ENCODE data around the gene ZMIZ2.
"Not testable (repeated sequence)": the region's sequence is repeated elsewhere in the genome, so short reads cannot be mapped to it uniquely, and the experiment has no call there.

Gene ZMIZ2

DNA sequence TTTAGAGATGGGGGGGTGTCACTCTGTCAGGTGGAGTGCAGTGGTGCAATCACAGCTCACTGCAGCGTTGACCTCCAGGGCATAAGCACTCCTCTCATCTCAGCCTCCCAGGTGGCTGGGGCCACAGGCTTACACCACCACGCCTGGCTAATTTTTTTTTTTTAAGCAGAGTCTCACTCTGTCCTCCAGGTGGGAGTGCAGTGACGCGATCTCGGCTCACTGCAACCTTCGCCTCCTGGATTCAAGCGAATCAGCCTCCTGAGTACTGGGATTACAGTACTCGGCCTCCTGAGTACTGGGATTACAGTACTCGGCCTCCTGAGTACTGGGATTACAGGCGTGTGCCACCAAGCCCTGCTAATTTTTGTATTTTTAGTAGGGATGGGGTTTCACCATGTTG lies 24.2 kb downstream of the ZMIZ2 start:
- DNase-seq = no peak

DNA sequence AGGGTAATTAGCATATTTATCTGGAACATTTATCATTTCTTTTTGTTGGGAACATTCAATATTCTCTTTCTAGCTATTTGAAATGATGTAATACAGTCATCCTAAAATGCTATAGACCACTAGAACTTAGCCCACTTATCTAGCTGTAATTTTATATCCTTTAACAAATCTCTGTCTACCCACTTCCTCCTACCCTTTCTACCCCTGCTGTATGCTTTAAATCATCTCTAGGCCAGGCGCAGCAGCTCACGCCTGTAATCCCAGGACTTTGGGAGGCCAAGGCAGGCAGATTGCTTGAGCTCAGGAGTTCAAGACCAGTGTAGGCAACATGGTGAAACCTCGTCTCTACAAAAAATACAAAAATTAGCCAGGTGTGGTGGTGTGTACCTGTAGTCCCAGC lies 25.8 kb downstream of the ZMIZ2 start:
- not testable (repeated sequence) for DNase-seq

DNA sequence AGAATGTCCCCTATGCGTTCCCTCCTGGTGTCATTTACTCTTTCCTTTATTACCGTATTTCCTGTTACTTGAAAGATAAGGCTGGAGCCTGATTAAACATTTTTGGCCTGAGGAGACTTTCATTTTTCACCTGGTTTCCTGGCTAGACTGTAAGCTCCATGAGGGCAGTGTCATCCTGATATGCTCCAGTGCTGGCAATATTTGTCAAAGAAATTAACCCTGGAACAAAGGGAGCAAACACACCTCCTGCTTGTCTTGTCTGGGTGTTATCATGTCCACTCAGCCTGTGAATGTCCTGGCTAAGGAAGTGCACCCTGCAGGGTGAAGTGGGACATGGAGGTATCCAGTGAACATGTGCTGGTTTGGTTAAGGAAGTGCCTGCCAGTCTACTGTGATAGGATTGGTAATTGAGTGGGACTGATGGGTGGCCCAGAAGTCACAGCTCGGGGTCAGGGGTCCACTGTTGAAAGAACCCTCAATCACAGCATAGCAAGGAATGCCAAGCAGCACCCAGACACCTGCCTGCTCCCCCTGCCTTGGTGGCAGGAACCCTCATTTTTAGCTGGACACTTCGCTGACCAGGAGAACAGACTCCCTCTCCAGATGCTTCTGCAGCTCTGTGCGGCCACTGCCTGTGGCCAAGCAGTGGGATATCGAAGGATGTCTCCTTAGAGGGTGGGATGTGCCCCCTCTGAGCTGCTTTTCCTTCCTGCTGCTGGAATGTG lies 26.9 kb downstream of the ZMIZ2 start:
- no peak for DNase-seq

DNA sequence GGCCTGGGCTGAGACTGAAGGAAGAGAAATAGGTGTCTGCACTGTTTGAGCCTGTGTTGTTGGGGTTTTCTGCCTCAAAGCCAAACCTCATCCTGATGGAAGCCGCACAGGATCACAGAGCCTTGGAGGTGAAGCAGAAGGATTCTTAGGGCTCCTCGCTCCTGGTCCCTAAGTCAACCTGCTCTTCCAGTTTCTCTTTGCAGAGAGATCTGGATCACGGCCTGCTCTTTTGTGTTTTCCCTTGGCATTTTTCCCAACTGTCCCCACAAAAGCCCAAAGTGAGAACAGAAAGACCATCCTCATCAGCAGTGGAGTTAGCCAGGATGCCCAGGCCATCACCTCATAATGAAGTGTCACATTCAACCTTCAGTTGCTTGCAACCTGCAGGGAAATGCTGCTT lies 27.6 kb downstream of the ZMIZ2 start:
- DNase-seq = no peak

DNA sequence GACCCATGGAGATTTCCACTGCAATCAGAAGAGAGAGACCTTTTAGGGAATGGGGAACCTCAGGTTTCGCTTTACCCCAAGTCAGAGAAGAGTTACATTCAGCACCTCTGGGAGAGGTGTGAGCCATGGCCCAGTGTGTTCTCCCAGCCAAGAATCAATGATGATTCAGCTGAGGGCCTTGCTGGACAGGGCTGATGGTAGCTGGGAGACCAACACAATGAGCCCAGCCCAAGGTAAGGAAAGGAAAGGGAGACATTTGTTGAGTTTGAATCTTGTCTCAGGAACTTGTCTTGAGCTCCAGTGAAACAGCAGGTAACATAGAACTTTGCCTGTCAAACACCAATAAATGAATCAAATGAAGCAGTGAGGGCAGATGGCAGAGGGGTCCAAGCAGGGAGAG lies 33.8 kb downstream of the ZMIZ2 start:
- no peak for DNase-seq

DNA sequence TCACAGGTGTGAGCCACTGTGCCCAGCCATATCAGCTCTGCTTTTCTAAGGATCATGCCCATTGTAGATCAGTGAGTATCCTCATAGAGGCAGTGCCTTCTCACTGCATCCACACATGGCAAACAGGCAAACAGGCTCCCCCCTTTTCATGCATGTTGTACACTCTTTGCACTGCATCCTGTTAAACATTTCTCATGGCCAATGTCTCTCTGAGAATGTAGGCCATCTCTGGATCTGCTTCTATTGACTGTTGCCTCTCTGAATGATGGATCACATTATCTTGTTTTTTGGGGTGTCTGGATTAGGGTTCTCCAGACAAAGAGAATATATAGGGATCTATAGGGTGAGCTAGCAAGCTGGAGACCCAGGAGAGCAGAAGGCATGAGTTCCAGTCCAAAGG lies 34.8 kb downstream of the ZMIZ2 start:
- no peak for DNase-seq

DNA sequence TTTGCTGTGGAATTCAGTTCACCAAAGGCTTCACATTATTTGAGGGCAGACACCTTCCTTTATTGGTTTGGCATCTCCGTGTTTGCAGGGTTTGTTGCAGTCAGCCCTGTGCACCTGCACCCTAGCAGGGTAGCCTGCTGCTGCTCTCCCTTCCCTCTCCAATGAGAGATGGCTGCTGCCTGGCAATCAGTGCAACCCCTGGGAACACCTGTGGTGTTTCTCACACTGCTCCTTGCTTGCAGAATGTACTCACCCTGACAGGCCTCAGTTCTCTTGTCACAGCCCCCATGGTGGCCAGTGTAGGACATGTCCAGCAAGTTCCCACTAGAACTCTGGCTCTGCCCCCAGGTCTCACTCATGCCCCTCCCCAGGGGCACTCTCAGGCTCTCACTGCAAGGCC lies 35.7 kb downstream of the ZMIZ2 start:
- no peak for DNase-seq

DNA sequence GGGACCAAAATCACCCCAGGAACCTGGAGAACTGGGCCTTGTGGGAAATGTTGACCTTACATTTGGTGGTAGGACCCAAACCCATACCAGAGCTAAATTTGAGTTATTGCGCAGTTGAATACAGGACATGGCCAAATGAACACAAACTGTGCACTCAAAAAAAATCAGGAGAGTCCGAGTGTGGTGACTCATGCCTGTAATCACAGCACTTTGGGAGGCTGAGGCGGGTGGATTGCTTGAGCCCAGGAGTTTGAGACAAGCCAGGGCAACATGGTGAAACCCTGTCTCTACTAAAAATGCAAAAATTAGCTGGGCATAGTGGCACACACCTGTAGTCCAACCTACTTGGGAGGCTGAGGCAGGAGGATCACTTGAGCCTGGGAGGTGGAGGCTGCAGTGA lies 36.6 kb downstream of the ZMIZ2 start:
- DNase-seq = not testable (repeated sequence)

DNA sequence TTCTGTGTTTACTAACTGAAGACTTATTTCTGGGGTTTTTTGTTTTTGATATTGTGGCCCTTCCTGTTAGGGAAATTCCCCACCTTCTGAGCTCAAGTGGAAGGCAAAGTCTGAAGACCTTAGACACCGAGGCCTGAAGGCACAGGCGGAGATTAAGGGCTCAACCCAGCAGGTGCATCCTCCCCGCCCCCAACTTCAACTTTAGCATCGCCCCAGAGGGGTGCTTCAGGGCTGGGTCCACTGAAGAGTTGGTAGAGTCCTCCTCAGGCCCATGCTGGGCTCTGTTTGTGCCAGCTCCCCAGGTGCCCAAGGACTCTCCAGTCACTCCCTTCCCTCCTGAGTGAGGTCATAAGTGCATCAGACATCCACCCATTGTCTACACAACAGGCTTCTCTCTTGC lies 38.4 kb downstream of the ZMIZ2 start:
- DNase-seq = no peak

DNA sequence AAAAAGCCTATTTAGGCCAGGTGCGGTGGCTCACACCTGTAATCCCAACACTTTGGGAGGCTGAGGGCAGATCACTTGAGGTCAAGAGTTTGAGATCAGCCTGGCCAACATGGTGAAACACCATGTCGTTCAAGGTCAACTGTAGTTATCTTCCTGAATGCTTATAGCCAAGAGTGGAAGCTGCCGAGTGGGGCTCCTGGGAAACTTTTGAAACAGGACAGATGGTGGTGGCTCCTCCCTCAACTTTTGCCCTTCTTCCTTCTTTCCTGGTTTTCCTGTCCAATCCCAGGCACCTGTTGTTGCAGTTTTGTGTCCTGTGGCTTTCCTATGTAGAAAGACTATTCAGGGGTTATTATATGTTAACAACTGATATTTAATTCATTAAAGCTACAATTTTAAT lies 39.1 kb downstream of the ZMIZ2 start:
- DNase-seq = no peak

DNA sequence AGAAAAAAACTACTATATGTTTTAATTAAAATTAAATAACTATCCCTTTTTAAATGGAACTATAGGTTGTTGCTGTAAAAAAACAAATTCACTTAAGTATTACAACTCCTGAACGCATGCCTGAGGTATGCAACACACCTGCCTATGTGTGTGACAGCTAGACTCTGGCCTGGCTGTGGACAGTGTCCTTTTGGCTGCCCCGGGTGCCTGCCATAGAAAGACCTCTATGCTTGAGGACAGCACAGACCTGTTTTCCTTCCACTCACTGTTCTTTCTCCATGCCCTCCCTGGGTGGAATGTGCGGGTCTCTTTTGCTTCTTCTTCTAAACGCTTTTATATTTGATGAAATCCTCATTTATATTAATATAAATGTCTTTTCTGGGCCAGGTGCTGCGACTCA lies 41.3 kb downstream of the ZMIZ2 start:
- DNase-seq = no peak

DNA sequence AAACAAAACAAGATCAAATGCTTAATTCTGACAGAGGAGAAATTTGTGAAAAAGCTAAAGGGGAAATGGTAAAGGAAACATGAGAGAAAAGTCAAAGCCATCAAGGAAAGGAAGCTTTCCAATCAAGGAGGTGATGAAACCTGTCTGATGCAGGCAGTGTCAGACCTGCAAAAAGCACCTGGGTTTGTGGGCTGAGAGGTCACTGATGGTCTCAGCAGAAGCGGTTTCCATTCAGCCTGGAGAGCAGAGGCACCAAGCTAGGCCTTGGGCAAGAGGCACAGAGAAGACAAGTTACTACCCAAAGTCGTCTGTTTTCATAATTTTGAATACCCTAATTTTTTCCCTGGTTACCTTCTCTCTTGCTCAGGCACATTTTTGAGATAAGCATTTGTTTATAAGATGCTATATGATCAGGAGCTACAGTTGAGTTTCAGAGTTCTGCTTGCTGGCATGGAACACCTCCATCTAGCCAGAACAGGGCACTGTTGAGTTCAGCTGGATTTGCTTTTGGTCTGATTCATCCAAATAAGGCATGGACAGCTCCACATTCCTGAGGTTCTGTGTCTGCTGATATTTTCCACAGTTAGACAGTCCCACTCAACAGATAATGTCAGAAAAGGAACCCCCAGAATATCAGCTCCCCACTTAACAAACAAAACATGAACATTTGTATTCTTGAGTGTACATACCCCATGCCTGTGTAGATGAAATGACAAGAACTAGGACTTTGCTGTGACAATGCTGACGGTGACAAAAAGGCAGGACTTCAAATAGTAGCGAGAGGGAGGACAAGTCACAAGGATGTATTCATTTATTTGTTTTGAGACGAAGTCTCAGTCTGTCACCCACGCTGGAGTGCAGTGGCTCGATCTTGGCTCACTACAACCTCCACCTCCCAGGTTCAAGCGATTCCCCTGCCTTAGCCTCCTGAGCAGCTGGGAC lies 42.9 kb downstream of the ZMIZ2 start:
- no peak for DNase-seq

DNA sequence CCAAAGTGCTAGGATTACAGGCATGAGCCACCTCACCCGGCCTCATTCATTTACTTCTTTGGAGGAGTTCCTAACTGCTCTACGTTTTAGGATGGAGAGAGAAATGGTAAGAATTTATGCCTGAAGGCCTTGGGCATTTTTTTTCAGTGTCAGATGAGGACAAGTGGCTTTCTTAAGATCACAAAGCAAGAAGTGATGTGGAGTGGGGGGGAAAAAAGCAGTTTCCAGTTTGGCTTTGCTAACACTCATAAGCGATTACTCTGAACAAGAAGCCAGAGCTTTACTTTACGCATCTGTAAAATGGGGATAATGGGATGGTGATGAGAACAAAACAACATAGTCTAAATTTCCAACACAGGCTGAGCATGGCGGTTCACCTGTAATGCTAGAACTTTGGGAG lies 45.3 kb downstream of the ZMIZ2 start:
- DNase-seq = no peak

DNA sequence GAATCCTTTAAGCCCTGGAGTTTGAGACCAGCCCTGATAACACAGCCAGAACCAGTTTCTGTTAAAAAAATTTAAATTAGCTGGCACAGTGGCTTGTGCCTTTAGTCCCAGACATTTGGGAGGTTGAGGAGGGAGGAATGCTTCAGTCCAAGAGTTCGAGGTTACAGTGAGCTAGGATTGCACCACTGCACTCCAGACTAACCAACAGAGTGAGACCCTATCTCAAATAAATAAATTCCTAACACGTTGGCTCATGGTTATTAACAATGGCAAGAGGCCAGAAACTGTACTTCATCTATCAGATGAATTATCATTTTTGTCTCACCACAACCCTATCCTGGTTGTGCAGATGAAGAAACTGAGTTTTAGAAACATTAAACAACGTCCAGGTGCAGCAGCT lies 45.7 kb downstream of the ZMIZ2 start:
- no peak for DNase-seq

DNA sequence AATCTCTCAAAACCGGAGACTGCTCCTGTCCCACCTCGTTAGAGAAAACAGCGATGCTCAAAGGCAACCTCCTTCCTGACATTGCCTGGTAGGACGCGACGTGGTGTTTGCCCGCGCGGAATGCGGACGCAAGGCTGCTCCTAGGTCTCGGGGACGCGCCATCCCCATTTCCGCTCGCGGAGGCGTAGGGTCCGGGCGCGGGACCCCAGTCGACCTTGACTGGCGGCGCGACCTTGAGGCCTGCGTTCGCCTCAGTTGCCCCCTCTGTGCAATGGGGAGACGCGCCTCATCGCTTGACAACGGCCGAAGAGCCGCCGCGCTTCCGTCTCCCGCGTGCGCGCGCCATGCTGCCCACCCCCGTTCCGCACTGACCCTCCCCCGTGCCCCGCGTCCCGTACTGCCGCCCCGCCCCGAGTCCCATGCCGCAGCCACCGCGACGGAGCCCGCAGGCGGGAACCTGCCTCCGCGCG lies 47.4 kb downstream of the ZMIZ2 start:
- no peak for DNase-seq

DNA sequence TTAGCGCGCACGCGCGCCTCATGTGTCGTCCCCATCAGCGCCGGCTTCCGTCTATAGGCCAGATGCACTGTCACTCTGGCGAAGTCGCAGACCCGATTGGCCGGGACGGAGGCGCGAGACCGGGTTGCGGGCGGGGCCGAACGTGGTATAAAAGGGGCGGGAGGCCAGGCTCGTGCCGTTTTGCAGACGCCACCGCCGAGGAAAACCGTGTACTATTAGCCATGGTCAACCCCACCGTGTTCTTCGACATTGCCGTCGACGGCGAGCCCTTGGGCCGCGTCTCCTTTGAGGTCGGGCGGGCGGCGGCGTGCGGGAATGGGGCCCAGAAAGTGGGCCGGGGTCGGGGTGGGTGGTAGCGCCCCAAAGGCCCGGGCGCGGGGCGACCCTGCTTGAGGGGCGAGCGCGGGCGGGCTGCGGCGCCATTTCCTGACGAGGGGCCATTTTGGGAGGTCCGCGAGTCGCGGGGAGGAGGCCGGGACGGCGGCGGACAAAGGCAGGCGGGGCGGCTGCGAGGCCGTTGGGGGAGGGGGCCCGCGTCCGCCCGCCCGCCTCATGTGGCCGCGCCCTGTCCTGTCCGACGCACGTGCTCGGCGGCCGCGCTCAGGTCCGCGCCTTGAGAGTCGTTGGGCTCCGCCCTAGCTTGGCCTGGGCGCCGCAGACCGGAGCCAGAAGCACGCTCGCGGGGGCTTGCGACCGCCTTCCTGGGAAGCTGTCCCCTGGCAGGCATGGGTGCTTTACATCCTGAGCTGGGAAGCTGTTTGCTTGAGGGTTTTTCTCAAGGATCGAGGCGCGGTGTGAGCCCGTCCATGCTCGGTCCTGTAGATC lies 48.1 kb downstream of the ZMIZ2 start, which contains the start of gene PPIA:
Gene PPIA, plus strand, starts transcription at position 178 of the 825 bp plus-strand sequence. Its CDS starts 44 bp downstream, at position 222.
- DNase-seq = peak; percentile 97 to 99

DNA sequence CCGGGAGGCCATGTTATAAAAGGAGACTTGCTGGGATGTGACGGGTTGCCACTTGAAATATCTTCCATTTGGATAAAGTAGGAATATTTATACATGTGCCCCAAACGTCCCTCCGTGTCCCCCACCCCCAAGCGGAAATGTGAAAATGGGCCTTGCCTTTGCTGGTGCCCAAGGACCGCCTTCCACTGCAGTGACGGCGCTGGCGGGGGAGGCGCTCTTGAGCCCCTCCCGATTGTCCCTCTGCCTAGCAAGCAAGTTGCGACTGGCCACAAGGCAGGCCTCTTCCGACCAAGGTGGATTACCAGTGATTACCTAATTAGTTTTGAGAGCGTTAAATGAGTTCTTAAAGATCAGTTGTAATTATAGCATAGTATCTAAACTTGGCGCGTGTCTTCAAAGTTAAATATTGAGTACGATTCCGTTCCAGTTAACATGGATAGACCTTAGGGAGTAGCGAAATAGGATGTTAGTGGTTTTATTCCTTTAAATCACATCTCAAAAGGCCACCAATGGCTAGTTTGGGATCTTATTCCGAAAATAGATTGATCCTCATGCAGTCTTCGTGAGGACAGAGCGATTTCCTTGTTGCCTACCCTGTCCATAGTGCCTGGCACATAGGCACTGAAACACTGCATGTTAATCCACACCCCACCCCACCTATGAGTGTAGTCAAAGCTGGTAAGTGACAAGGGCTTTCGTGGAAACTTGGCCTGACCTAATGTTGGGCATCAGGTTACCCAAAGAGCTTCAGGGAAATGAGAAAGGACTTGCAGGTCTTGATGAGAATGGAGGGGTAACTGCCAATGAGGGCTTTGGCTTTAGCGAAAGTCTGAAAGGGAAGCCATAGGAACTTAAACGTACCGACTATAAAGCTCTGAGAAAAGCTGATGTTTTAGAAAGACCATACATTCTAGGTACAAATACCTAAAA lies 48.9 kb downstream of the ZMIZ2 start:
- DNase-seq = peak; percentile 74 to 81

DNA sequence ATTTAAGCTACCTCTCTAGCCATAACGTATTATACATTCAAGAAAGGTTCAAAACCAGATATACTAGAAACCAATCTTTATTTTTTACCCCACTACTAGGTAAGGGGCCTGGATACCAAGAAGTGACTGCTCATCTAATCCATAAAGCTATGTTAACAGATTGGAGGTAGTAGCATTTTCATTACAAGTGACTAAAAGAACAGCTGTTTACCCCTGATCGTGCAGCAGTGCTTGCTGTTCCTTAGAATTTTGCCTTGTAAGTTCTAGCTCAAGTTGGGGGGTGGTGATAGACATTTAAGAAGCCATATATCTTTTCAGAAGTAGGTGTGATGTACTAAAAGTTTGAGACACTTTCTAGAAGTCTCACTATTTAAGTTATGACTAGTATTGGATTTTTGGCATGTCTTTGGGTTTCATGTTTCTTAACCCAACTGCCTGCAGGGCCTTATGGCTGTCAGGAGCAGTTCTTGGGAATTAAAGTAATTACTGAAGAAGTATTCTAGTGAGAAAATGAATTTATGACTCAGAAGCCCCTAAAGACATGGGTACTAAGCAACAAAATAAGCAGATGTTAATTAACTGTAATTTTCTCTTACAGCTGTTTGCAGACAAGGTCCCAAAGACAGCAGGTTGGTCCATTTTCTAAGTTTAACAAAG lies 50.1 kb downstream of the ZMIZ2 start:
- no peak for DNase-seq

DNA sequence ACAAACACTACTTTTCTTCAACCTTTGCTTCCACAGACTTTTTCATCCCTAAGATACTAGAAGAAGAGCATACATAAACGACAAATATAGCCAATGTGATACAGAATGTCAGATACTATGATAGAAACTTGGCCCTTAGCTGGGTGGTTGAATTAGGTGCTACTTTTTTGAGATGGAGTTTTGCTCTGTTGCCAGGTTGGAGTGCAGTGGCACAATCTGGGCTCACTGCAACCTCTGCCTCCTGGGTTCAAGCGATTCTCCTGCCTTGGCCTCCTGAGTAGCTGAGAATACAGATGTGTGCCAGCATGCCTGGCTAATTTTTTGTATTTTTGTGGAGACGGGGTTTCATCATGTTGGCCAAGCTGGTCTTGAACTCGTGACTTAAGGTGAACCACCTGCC lies 51.3 kb downstream of the ZMIZ2 start:
- no peak for DNase-seq

DNA sequence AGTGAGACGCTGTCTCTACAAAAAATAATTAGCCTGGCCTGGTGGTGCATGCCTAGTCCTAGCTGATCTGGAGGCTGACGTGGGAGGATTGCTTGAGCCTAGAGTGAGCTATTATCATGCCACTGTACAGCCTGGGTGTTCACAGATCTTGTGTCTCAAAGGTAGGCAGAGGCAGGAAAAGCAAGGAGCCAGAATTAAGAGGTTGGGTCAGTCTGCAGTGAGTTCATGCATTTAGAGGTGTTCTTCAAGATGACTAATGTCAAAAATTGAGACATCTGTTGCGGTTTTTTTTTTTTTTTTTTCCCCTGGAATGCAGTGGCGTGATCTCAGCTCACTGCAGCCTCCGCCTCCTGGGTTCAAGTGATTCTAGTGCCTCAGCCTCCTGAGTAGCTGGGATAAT lies 53.2 kb downstream of the ZMIZ2 start:
- DNase-seq = no peak

DNA sequence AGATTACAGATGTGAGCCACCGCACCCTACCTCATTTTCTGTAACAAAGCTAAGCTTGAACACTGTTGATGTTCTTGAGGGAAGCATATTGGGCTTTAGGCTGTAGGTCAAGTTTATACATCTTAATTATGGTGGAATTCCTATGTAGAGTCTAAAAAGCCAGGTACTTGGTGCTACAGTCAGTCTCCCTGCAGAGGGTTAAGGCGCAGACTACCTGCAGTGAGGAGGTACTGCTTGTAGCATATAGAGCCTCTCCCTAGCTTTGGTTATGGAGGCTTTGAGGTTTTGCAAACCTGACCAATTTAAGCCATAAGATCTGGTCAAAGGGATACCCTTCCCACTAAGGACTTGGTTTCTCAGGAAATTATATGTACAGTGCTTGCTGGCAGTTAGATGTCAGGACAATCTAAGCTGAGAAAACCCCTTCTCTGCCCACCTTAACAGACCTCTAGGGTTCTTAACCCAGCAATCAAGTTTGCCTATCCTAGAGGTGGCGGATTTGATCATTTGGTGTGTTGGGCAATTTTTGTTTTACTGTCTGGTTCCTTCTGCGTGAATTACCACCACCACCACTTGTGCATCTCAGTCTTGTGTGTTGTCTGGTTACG lies 53.9 kb downstream of the ZMIZ2 start:
- no peak for DNase-seq
